GM18870 (cell line): ENCODE data around the gene CEMP1.
"Not testable (repeated sequence)": the region's sequence is repeated elsewhere in the genome, so short reads cannot be mapped to it uniquely, and the experiment has no call there.

Source experiments
- ATAC-seq: cut with Tn5 transposase; IDR thresholded peaks from one replicate; pipeline ENCODE4 v1.9.1; 2021; ENCODE audit warnings: moderate library complexity; ENCODE audit not compliant: unreplicated experiment

CEMP1 gene

GRCh38 chr16:2537451-2538379, 6.5 kb upstream of the CEMP1 start, which contains the start of gene PDPK1:
Gene PDPK1 (plus strand): TSS chr16:2538021. CDS start chr16:2538113, 92 bp downstream.
- ATAC-seq, result no peak

GRCh38 chr16:2535625-2536013, 4.4 kb upstream of the CEMP1 start:
- no peak for ATAC-seq

- ATAC-seq, result not testable (repeated sequence)
Measured at GRCh38 chr16:2534335-2534734, 3.1 kb upstream of the CEMP1 start.

GRCh38 chr16:2533912-2534311, 2.7 kb upstream of the CEMP1 start:
- ATAC-seq, result no peak

- ATAC-seq, result not testable (repeated sequence)
Measured at GRCh38 chr16:2533142-2533755, 2.0 kb upstream of the CEMP1 start.

- no peak for ATAC-seq
Measured at GRCh38 chr16:2532494-2533141, 1.4 kb upstream of the CEMP1 start.

- ATAC-seq, result no peak
Measured at GRCh38 chr16:2531696-2532493, 687 bp upstream of the CEMP1 start.

- no peak for ATAC-seq
Measured at GRCh38 chr16:2530629-2531318, 434 bp downstream of the CEMP1 start.

- ATAC-seq, result no peak
Measured at GRCh38 chr16:2529961-2530628, 1.1 kb downstream of the CEMP1 start.

GRCh38 chr16:2529061-2529931, 1.9 kb downstream of the CEMP1 start:
- no peak for ATAC-seq

GRCh38 chr16:2528161-2529060, 2.8 kb downstream of the CEMP1 start:
- ATAC-seq, result no peak

GRCh38 chr16:2527784-2528100, 3.5 kb downstream of the CEMP1 start:
- ATAC-seq, result no peak

GRCh38 chr16:2527071-2527783, 4.0 kb downstream of the CEMP1 start:
- no peak for ATAC-seq

- ATAC-seq, result no peak
Measured at GRCh38 chr16:2526135-2526534, 5.1 kb downstream of the CEMP1 start.

GRCh38 chr16:2524339-2524938, 6.8 kb downstream of the CEMP1 start:
- ATAC-seq, result no peak

GRCh38 chr16:2523801-2524231, 7.4 kb downstream of the CEMP1 start:
- ATAC-seq, result no peak
